ENCODE data around the gene MALRD1.

The MALRD1 gene

GRCh38 chr10:19195698-19196097, 147.1 kb downstream of the MALRD1 start:
- H3K9ac ChIP-seq (ENCODE audit: low read length): no peak overlapping the region
- H3K27me3 ChIP-seq (ENCODE audit: low read depth, low read length): no peaks in the 10 kb centered on the region
- no peaks in the 10 kb centered on the region for H4K20me1 ChIP-seq (ENCODE audit: insufficient read depth, low read length)
- H3K36me3 ChIP-seq (replicated peaks; ENCODE audit: low read depth, low read length): no peaks in the 10 kb centered on the region
- H3K4me1 ChIP-seq (ENCODE audit: low read length): no peaks in the 10 kb centered on the region
- no peaks in the 10 kb centered on the region for H3K9me3 ChIP-seq (ENCODE audit: insufficient read depth, low read length)
- no peak for TF ChIP-seq EZH2phosphoT487 (IDR thresholded peaks at IDR 0.05; ENCODE audit: low read depth)
- TF ChIP-seq CTCF (IDR thresholded peaks at IDR 0.05; ENCODE audit: low read depth, low read length): no peak
- no peak overlapping the region for H2AFZ ChIP-seq (ENCODE audit: low read depth, low read length)
- no peak overlapping the region for H3K4me3 ChIP-seq (ENCODE audit: low read length)
- no peak overlapping the region for H3K4me2 ChIP-seq (ENCODE audit: low read length)
- no peaks in the 10 kb centered on the region for H3K79me2 ChIP-seq (ENCODE audit: low read length)
- no peak overlapping the region for H3K27ac ChIP-seq (ENCODE audit: low read length)

GRCh38 chr10:19200211-19200610, 151.6 kb downstream of the MALRD1 start:
- no peaks in the 10 kb centered on the region for H4K20me1 ChIP-seq (ENCODE audit: insufficient read depth, low read length)
- TF ChIP-seq EZH2phosphoT487 (IDR thresholded peaks at IDR 0.05; ENCODE audit: low read depth) (no peak), CTCF (IDR thresholded peaks at IDR 0.05; ENCODE audit: low read depth, low read length) (no peak)

GRCh38 chr10:19204246-19204917, 155.8 kb downstream of the MALRD1 start:
- no peak for TF ChIP-seq EZH2phosphoT487 (IDR thresholded peaks at IDR 0.05; ENCODE audit: low read depth)
- no peak for TF ChIP-seq CTCF (IDR thresholded peaks at IDR 0.05; ENCODE audit: low read depth, low read length)
- Histone ChIP-seq H3K27ac (ENCODE audit: low read length) (no peak overlapping the region), H3K9me3 (ENCODE audit: insufficient read depth, low read length) (no peaks in the 10 kb centered on the region)

More at GRCh38 chr10:19200211-19200610, 151.6 kb downstream of the MALRD1 start:
- no peaks in the 10 kb centered on the region for H3K27me3 ChIP-seq (ENCODE audit: low read depth, low read length)
- no peak overlapping the region for H2AFZ ChIP-seq (ENCODE audit: low read depth, low read length)
- no peaks in the 10 kb centered on the region for H3K36me3 ChIP-seq (replicated peaks; ENCODE audit: low read depth, low read length)
- H3K4me3 ChIP-seq (ENCODE audit: low read length): no peak overlapping the region
- H3K27ac ChIP-seq (ENCODE audit: low read length): no peak overlapping the region
- H3K4me1 ChIP-seq (ENCODE audit: low read length): no peaks in the 10 kb centered on the region
- H3K4me2 ChIP-seq (ENCODE audit: low read length): no peak overlapping the region
- no peak overlapping the region for H3K9ac ChIP-seq (ENCODE audit: low read length)
- H3K79me2 ChIP-seq (ENCODE audit: low read length): no peaks in the 10 kb centered on the region
- H3K9me3 ChIP-seq (ENCODE audit: insufficient read depth, low read length): no peaks in the 10 kb centered on the region

GRCh38 chr10:19209319-19209718, 160.7 kb downstream of the MALRD1 start:
- Histone ChIP-seq H3K36me3 (replicated peaks; ENCODE audit: low read depth, low read length) (no peaks in the 10 kb centered on the region), H3K9ac (ENCODE audit: low read length) (no peak overlapping the region), H3K4me2 (ENCODE audit: low read length) (no peak overlapping the region), H3K79me2 (ENCODE audit: low read length) (no peaks in the 10 kb centered on the region), H3K9me3 (ENCODE audit: insufficient read depth, low read length) (no peaks in the 10 kb centered on the region), H3K27ac (ENCODE audit: low read length) (no peak overlapping the region), H3K4me3 (ENCODE audit: low read length) (no peak overlapping the region), H2AFZ (ENCODE audit: low read depth, low read length) (no peak overlapping the region), H3K27me3 (ENCODE audit: low read depth, low read length) (no peaks in the 10 kb centered on the region), H4K20me1 (ENCODE audit: insufficient read depth, low read length) (no peaks in the 10 kb centered on the region), H3K4me1 (ENCODE audit: low read length) (no peaks in the 10 kb centered on the region)
- TF ChIP-seq CTCF (IDR thresholded peaks at IDR 0.05; ENCODE audit: low read depth, low read length) (no peak), EZH2phosphoT487 (IDR thresholded peaks at IDR 0.05; ENCODE audit: low read depth) (no peak)

More at GRCh38 chr10:19204246-19204917, 155.8 kb downstream of the MALRD1 start:
- Histone ChIP-seq H3K4me1 (ENCODE audit: low read length) (no peaks in the 10 kb centered on the region), H3K79me2 (ENCODE audit: low read length) (no peaks in the 10 kb centered on the region), H3K4me2 (ENCODE audit: low read length) (no peak overlapping the region), H3K27me3 (ENCODE audit: low read depth, low read length) (no peaks in the 10 kb centered on the region), H3K4me3 (ENCODE audit: low read length) (no peak overlapping the region), H3K36me3 (replicated peaks; ENCODE audit: low read depth, low read length) (no peaks in the 10 kb centered on the region), H2AFZ (ENCODE audit: low read depth, low read length) (no peak overlapping the region), H4K20me1 (ENCODE audit: insufficient read depth, low read length) (no peaks in the 10 kb centered on the region), H3K9ac (ENCODE audit: low read length) (no peak overlapping the region)

Measured in OCI-LY3 (cell line).